BLaER1 (cell line): ENCODE data around the gene CAMK2D.

Source experiments
- H3K27ac ChIP-seq: shearing (Covaris generic); formaldehyde crosslinking; 2 replicates; pipeline ENCODE4 v1.8.1; 2022
- H3K27me3 ChIP-seq: shearing (Covaris generic); formaldehyde crosslinking; 2 replicates; pipeline ENCODE4 v1.8.1; 2022
- H3K36me3 ChIP-seq: shearing (Covaris generic); formaldehyde crosslinking; 2 replicates; pipeline ENCODE4 v1.8.1; 2022
- H3K4me1 ChIP-seq: shearing (Covaris generic); formaldehyde crosslinking; 2 replicates; pipeline ENCODE4 v1.8.1; 2022
- H3K4me2 ChIP-seq: shearing (Covaris generic); formaldehyde crosslinking; 2 replicates; pipeline ENCODE4 v1.8.1; 2022
- H3K4me3 ChIP-seq: shearing (Covaris generic); formaldehyde crosslinking; 2 replicates; pipeline ENCODE4 v1.8.1; 2022
- H3K9ac ChIP-seq: shearing (Covaris generic); formaldehyde crosslinking; 2 replicates; pipeline ENCODE4 v1.8.1; 2022
- H3K9me3 ChIP-seq: shearing (Covaris generic); formaldehyde crosslinking; 2 replicates; pipeline ENCODE4 v1.8.1; 2022
- H4K20me1 ChIP-seq: shearing (Covaris generic); formaldehyde crosslinking; 2 replicates; pipeline ENCODE4 v1.8.1; 2022
- Cebpa-rat ChIP-seq: shearing (Covaris generic); IDR thresholded peaks from 2 replicates; pipeline ENCODE4 v1.8.1; 2022

Gene CAMK2D

DNA sequence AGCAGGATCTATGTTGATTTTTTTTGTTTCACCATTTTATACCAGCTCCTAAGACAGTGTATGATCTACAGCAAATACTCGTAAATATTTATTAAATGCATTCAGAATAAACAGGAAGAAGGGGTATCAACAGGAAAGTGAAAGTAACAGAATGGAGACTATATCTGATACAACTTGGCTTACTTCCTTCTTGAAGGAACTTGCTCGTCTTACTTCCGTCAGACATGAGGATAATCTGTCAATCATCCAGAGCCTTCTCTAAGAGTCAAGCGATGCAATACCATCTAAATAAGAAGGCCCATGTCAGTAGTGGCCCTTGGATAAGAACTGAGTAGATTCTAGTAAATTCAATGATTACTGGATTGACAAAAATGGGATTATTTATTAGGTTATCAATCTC is 84.2 kb downstream of the CAMK2D start:
- no peak overlapping the region for H3K9ac ChIP-seq
- peaks cover 11% of the 10 kb centered on the region; the same call in 1 of the 2 replicates for H3K9me3 ChIP-seq
- H3K4me3 ChIP-seq, result no peak overlapping the region
- H3K27me3 ChIP-seq, result no peaks in the 10 kb centered on the region
- no peak for TF ChIP-seq Cebpa-rat
- peaks cover 68% of the 10 kb centered on the region for H3K4me1 ChIP-seq
- peaks cover 30% of the 10 kb centered on the region for H4K20me1 ChIP-seq
- H3K4me2 ChIP-seq, result peak overlapping the region; percentile 23
- peaks cover 36% of the 10 kb centered on the region for H3K36me3 ChIP-seq
- peak overlapping the region; percentile 36; the same call in 1 of the 2 replicates for H3K27ac ChIP-seq

GRCh38 chr4:113675731-113676697 is 85.5 kb downstream of the CAMK2D start:
- H3K27ac ChIP-seq, result no peak overlapping the region
- H3K27me3 ChIP-seq, result no peaks in the 10 kb centered on the region
- no peak overlapping the region for H3K4me3 ChIP-seq
- no peak overlapping the region for H3K9ac ChIP-seq
- peaks cover 68% of the 10 kb centered on the region for H3K4me1 ChIP-seq
- peaks cover 30% of the 10 kb centered on the region for H4K20me1 ChIP-seq
- H3K9me3 ChIP-seq, result peaks cover 1% of the 10 kb centered on the region; the same call in 1 of the 2 replicates
- TF ChIP-seq Cebpa-rat, result no peak
- H3K4me2 ChIP-seq, result peak overlapping the region; percentile 59; the same call in 1 of the 2 replicates
- H3K36me3 ChIP-seq, result peaks cover 26% of the 10 kb centered on the region

DNA sequence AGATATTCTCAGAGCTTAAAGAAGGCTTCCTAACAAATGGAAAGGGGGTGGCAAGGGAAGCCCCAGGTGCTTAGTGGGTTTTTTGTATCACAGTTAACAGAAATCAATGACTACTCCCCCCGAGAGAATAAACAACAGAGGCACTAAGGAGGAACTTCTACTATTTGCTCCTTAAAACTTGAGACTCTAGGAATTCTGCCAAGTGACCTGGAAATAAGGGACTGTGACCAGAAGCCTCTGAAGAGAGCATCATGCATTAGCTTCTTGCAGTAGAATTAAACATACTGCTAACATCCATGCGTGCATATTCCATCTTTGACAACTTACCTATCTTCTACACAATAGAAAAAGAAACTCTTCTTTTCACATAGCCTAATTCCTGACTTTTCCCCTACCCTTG is 86.8 kb downstream of the CAMK2D start:
- no peak for TF ChIP-seq Cebpa-rat

GRCh38 chr4:113674251-113674650 is 87.3 kb downstream of the CAMK2D start:
- Histone ChIP-seq H4K20me1 (peaks cover 40% of the 10 kb centered on the region), H3K4me3 (no peak overlapping the region), H3K9me3 (no peaks in the 10 kb centered on the region), H3K36me3 (peaks cover 25% of the 10 kb centered on the region), H3K27ac (peak overlapping the region; percentile 28; the same call in 1 of the 2 replicates), H3K4me1 (peaks cover 62% of the 10 kb centered on the region), H3K4me2 (peak overlapping the region; percentile 59), H3K27me3 (no peaks in the 10 kb centered on the region), H3K9ac (peak overlapping the region; percentile 22; the same call in 1 of the 2 replicates)
- TF ChIP-seq Cebpa-rat, result no peak

More for the DNA sequence above, 86.8 kb downstream of the CAMK2D start:
- peak overlapping the region; percentile 22; the same call in 1 of the 2 replicates for H3K9ac ChIP-seq
- peaks cover 62% of the 10 kb centered on the region for H3K4me1 ChIP-seq
- H3K36me3 ChIP-seq, result peaks cover 20% of the 10 kb centered on the region
- H3K4me2 ChIP-seq, result peak overlapping the region; percentile 59
- H3K27me3 ChIP-seq, result no peaks in the 10 kb centered on the region
- peak overlapping the region; percentile 28; the same call in 1 of the 2 replicates for H3K27ac ChIP-seq
- H3K9me3 ChIP-seq, result no peaks in the 10 kb centered on the region
- no peak overlapping the region for H3K4me3 ChIP-seq
- H4K20me1 ChIP-seq, result peaks cover 35% of the 10 kb centered on the region

GRCh38 chr4:113673450-113673849 is 88.1 kb downstream of the CAMK2D start:
- TF ChIP-seq Cebpa-rat, result no peak

GRCh38 chr4:113666386-113667114 is 95.0 kb downstream of the CAMK2D start:
- no peak for TF ChIP-seq Cebpa-rat
- H3K27ac ChIP-seq, result no peak overlapping the region
- no peaks in the 10 kb centered on the region for H3K27me3 ChIP-seq
- H3K4me3 ChIP-seq, result no peak overlapping the region
- H3K9ac ChIP-seq, result no peak overlapping the region
- H3K4me2 ChIP-seq, result no peak overlapping the region
- H3K36me3 ChIP-seq, result peaks cover 45% of the 10 kb centered on the region
- peaks cover 42% of the 10 kb centered on the region for H4K20me1 ChIP-seq
- no peaks in the 10 kb centered on the region for H3K4me1 ChIP-seq
- no peaks in the 10 kb centered on the region for H3K9me3 ChIP-seq

More at GRCh38 chr4:113673450-113673849, 88.1 kb downstream of the CAMK2D start:
- Histone ChIP-seq H3K36me3 (peaks cover 21% of the 10 kb centered on the region), H3K4me2 (peak overlapping the region; percentile 45), H4K20me1 (peaks cover 41% of the 10 kb centered on the region), H3K4me3 (no peak overlapping the region), H3K9me3 (no peaks in the 10 kb centered on the region), H3K4me1 (peaks cover 55% of the 10 kb centered on the region), H3K27me3 (no peaks in the 10 kb centered on the region), H3K9ac (no peak overlapping the region), H3K27ac (peak overlapping the region; percentile 14; the same call in 1 of the 2 replicates)

DNA sequence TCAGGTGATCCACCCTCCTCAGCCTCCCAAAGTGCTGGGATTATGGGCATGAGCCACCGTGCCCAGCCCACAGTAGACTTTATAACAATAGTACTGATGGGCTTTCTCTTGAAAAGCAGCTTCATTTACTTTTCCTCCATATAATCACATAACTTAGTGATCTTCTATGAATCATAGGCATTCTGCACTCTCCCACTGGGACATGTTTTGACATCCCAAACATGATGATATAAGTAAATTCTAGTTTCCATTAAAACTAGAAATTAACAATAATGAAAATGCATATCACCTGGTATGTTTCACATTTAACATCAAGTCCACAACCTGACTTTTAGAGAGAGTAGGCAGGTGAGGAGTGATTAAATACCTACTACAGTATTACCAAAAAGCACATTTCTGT is 96.5 kb downstream of the CAMK2D start:
- H3K9me3 ChIP-seq, result no peaks in the 10 kb centered on the region
- no peak overlapping the region for H3K27ac ChIP-seq
- no peak overlapping the region for H3K9ac ChIP-seq
- no peaks in the 10 kb centered on the region for H3K27me3 ChIP-seq
- no peak overlapping the region for H3K4me2 ChIP-seq
- H4K20me1 ChIP-seq, result peaks cover 49% of the 10 kb centered on the region
- TF ChIP-seq Cebpa-rat, result no peak
- H3K4me1 ChIP-seq, result no peaks in the 10 kb centered on the region
- peaks cover 55% of the 10 kb centered on the region for H3K36me3 ChIP-seq
- no peak overlapping the region for H3K4me3 ChIP-seq

GRCh38 chr4:113662581-113662980 is 99.0 kb downstream of the CAMK2D start:
- Histone ChIP-seq H3K36me3 (peaks cover 59% of the 10 kb centered on the region), H3K4me2 (no peak overlapping the region), H3K4me1 (peaks cover 18% of the 10 kb centered on the region), H3K9me3 (no peaks in the 10 kb centered on the region), H3K27ac (no peak overlapping the region), H3K27me3 (no peaks in the 10 kb centered on the region), H3K4me3 (no peak overlapping the region), H4K20me1 (peaks cover 43% of the 10 kb centered on the region), H3K9ac (no peak overlapping the region)
- TF ChIP-seq Cebpa-rat, result no peak

DNA sequence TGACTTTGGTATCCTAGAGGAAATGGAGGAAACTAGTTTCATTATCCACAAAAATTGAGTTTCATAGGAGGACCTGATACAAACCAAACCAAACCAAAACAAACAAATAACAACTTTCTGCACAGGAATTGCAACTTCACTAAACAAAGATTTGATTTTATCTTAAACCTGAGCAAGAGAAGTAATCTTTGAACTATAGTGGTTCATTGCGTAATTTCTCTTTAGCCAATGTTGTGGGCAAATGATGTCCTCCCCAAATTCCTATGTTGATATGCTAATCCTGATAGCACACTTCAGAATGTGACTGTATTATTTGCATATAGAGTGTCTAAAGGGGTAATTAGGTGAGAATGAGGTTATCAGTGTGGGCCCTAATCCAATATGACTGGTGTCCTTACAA is 102.4 kb downstream of the CAMK2D start:
- no peaks in the 10 kb centered on the region for H3K27me3 ChIP-seq
- no peak overlapping the region for H3K27ac ChIP-seq
- H3K9ac ChIP-seq, result no peak overlapping the region
- H3K9me3 ChIP-seq, result no peaks in the 10 kb centered on the region
- H3K36me3 ChIP-seq, result peaks cover 48% of the 10 kb centered on the region
- peaks cover 26% of the 10 kb centered on the region for H4K20me1 ChIP-seq
- no peak overlapping the region for H3K4me2 ChIP-seq
- TF ChIP-seq Cebpa-rat, result no peak; the same call in 1 of the 2 replicates
- H3K4me1 ChIP-seq, result peaks cover 22% of the 10 kb centered on the region
- H3K4me3 ChIP-seq, result no peak overlapping the region
